Stimulated activated CD4-positive, alpha-beta T cell treated with anti-CD3 and anti-CD28 coated beads, Interleukin-4, amount 100 ng/mL, for 1 hour (primary cell): ENCODE data around the gene AK1.

Experiments
- DNase-seq: peaks from one replicate; pipeline ENCODE4 v3.0.0-alpha.2; 2020

AK1 gene

DNA sequence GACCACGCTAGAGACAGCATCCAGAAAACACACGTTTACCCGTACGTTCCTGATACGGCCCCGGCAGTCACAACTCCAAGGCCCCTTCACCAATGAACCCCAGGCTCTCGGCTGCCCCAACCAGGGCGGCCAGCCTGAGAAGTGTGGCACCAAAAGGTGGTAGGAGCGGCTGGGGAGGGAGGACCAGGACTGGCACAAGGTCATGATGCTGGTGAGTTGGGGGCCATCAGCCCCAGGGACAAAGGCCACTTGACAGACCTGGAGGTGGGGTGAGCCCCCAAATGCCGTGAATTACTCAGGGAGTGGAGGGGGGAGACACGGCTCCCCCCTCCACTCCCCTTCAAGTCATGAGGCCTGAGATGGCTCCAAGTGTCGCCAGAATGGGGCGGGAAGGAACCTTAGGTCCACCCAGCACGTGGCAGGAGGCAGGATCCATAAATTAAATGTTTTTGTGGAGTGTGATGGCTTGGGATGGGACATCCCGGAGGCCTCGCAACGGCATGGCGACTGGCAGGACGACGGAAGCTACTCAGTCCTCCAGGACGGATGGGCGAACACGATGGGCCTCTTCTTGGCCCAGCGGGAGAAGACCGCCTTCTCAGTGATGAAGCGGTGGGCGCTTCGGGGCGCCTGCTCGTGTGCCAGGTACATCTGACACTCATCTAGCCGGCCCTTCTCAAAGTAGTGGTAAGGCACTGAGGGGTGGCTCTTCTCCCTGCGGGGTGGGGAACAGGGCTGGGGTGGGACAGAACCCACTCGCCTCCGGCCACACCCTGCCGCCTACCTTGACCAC lies 30.6 kb upstream of the AK1 start:
- no peak for DNase-seq

- DNase-seq = peak; percentile 64
Observed at GRCh38 chr9:127905788-127906191, 28.3 kb upstream of the AK1 start.

DNA sequence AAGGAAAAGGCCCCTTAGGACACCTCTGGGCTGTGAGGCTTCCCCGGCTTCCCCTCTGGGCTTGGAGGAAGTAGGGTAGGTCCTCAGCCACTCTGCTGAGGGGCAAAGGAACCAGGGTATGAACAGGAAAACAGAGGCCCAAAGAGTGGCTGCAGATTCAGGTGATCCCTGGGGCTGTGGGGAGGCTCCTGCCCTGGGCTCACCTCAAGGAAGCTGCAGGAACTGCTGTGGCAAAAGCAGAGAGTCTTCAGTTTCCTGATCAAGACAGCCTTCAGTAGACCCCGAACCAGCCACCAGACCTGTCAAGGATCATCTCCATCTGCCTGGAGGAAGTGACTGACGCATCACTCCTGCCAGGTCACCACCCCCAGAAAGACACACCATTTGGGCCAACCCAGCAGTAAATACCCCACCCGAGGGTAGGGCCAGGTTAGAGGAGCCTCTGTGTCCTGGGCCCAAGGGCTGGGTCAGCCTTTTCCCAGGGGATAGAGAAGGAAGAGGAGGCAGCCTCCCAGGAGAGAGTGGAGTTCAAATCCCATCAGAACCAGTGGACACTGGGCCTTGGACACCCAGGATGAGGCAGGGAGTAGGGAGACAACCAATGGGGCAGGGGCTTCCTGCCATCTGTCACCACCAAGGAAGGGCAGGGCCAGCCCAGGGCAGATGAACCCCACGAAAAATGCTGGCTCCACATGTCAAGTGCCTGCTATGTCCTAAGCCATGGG lies 27.7 kb upstream of the AK1 start:
- DNase-seq = peak; percentile 46

GRCh38 chr9:127904561-127905003 lies 27.1 kb upstream of the AK1 start:
- no peak for DNase-seq

DNA sequence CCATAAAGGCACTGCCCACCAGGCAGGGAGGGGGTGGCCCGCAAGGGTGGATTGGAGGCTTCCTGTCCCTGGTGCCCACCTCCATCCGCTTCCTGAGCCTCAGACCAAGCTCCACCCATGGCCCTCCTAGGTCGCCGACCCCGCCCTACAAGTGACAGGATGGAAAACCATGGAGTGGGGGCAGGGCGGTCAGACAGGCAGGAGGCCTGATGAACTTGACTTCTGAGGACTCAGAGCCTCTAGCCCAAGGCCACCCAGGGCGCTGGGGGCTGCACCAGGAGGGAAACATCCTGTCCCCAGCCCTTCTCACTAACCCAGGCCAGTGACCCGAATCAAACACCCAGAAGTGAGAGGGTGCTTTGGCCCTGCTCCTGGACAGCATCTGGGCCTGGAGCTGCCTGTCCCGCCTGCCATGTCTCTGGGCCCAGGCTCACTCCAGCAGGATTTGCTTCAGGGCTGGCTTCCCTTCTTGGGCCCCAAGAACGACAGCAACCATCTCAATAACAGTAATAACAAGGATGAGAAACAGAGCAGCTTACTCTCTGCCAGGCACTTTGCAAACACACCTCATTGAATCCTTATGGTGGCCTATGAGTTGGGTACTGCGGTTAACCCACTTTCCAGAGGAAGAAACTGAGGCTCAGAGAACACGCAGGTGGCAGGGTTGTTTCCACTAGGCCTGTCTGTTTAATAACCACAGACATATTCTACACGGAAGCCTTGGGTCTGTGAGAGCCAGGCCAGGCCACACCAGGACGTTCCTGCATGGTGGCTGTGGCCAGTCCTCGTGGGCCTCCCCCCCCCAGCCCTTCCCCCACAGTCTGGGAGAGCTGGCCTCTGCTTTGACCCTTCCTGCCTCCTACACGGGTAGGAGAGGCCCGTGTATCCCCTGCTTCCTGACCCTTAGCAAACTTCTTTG lies 26.3 kb upstream of the AK1 start:
- DNase-seq = peak; percentile 68

DNA sequence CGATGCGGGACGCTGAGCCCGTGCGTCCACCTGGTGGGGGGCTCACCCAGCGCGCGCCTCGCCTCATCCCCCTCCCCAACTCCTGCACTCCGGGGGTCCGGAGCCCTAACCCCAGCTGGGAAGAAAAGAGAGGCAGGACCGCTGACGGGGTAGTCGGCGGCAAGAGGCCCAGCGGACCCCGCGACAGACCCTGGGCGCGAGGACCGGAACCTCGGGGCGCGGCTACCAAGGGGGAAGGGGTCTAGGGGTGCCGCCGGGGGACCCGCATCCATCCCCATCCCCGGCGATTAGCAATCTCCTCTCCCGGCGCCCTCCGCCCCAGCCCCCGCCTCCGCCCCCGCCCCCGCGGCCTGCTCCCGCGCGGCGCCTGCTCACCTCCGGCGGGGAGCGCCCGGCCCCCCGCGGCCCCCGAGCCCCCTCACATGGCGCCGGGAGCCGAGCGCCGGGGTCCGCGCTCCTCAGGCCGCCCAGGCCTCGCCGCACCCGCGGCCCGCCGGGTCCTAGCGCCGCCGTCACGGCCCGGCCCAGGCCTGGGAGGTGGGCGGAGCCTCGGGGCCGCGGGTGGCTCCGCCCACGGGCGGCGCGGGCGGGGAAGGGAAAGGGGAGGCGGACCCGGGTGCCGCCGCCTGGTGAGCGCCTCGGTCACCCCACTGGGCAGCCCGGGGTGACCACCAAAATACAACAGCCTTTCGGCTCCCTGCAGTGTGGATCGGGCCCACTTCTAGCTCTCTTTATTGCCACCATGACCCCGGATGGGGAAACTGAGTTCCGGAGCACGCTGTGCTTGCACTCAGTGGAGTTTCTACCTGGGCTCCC lies 21.9 kb upstream of the AK1 start, which contains the start of gene ST6GALNAC6:
TSS of gene ST6GALNAC6 (minus strand) at position 476 of the 816 bp plus-strand sequence. CDS start 1,622 bp downstream, outside the sequence.
- DNase-seq = peak; percentile 80

GRCh38 chr9:127898433-127899127 lies 21.1 kb upstream of the AK1 start:
- peak; percentile 22 for DNase-seq

DNA sequence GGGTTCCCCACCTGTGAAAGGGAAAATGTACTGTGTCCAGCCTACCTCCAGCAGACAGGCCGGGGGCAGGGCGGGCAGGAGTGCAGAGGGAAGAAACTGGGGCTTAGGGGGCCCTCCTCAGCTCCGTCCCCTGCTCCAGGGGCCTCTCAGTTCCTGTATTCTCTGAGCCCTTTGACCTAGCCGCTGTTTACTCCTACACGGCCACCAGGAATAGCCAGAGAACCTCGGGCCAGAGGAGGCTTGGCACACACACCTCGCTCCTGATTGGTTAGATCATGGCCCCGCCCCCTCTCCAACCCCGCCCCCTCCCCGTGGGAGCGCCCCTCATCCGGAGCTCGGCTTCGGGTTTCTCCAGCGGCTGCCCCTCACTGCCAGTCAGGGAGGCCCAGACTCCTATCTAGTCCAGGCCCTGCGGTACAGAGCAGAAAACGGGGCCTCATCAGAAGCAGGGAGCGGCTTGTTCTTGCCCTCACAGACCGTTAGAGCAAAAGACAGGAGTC lies 19.8 kb upstream of the AK1 start:
- peak; percentile 42 for DNase-seq

DNA sequence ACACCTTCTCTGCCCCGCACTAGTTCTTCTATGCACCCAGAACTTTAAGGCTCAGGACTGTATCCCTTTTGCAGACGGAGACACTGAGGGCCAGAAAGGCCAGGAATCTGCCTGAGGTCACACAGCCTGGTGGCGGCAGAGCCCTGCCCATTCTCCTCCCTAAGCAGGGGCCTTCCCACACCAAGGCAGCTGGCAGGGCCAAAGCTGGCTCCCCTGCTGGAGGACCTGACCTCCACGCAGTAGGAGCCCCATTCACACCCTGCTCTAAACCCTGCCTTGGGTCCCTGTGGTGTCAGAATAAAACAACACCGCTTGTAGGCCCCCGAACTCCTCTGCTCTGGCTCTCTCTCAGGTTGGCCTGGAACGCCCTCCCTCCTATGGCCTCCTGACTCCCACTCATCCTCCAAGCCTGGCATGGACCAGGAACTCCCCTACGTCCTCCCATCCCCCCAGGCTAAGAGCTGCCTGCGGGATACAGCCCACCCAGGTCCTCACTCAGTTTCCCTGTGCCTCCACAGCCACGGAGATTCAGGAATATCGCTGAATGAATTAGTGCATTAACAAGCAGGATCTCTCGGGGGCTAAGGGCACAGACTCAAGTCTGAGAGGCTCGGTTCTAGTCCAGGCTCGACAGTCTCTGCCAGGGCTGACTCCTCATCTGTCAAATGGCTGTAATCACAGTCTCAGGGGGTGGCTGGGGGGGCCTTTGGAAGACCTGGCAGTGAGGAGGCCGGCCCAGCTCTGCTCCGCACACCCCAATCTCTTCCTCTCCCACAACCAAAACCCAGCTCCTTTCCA lies 19.1 kb upstream of the AK1 start:
- DNase-seq = no peak

DNA sequence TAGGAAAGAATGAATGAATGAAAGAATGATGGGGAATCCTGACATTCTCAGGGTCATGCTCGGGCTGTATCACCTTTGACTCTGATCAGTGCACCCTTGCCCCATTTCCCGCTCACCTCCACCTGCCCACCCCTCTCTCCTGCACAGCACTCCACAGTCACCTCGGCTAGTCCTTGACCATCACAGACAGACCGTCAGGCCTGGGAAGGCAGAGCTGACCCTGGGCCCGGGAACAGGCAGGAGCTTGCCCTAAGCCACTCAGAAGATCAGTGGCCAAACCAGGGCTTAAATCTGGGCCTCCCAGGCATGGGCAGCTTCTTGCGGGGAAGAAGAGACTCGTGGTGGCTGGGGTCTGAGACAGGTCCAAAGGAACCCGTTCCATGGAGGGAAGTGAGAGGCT lies 18.3 kb upstream of the AK1 start:
- no peak for DNase-seq

DNA sequence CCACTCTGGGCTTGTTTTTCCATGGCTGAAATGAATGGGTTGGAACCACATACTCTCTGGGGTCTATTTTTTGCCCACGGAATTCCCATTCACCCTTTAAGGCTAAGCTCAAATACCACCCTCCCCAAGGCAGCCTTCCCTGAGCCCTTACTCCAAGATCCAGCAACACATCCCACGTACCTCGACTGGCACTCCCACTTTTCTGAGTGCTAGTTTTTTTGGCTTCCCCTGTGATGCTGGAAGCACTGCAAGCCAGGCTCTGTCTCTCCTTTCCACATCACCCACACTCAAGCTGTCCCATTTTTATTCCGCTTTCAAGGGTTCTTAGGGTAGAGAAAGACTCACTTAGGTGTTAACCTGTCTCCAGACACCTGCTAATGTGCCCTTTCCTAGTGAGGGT lies 15.9 kb upstream of the AK1 start:
- DNase-seq = no peak

DNA sequence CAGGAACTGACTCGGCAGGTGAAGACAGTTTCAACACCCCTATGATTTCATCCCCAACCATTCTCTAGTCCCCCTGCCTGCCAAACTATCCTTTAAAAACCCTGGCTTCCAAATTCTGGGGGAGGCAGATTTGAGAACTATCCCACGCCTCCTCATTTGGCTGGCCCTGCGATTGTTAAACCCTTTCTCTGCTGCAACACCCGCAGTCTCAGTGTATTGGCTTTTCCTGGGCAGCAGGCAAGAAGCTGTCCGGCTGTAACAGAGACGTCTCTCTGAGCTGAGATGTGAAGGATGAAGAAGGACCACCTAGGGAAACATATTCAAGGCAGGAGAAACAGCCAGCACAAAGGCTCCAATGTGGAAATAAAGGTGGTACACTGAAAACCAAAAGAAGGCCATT lies 15.4 kb upstream of the AK1 start:
- no peak for DNase-seq

GRCh38 chr9:127890053-127890452 lies 12.6 kb upstream of the AK1 start:
- DNase-seq = no peak

GRCh38 chr9:127887792-127888191 lies 10.3 kb upstream of the AK1 start:
- DNase-seq = no peak

DNA sequence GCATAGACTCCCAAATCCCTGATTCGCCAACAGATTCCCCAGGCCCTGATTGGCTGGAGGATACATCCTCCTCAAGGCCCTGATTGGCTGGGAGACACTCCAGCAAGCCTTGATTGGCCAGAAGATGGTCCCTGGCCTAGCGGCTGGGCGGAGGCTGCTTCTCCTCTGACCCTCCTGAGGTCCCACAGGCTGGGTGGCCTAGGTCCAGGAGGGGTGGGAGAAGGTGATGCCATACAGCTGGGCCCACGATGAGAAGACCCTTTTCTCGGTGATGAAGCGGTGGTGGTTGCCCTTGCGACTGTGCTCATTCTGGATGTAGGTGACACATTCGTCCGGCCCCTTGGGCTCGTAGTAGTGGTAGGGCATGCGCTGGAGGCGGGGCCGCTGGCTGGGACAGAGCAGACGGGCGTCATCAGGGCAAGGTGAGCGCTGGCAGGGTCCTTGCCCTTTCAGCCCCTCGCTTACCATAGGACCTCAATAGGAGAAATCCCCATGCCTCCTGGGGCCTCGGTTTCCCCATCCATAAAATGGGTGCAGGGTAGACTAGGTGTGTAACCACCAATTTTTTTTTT lies 9.0 kb upstream of the AK1 start:
- DNase-seq = no peak

GRCh38 chr9:127885508-127886281 lies 8.2 kb upstream of the AK1 start:
- no peak for DNase-seq

- DNase-seq = no peak
Observed at GRCh38 chr9:127884976-127885490, 7.6 kb upstream of the AK1 start.

DNA sequence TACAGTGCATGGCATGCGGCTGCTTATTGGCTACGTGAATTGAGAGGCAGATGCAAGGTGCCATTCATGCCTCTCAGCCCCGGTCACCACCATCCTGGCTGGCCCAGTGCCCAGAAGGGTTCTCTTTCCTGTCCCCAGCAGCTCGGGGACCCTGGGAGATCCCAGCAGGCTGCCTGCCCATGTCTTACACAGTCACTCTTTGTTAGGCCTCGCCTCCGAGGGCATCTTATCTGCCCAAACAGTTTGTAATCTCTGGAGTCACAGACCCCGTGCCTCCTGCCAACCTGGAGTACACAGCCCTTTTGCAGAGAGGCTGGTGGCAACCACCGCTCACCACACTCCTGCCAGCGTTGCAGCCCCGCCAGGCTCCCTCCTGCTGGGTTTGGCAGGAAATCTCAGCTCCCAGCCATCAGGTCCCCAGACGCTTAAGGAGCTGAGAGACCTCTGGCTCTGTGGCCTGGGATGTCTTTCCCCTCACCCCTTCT lies 7.0 kb upstream of the AK1 start:
- no peak for DNase-seq

- DNase-seq = no peak
Observed at GRCh38 chr9:127883959-127884358, 6.5 kb upstream of the AK1 start.
